HCT116 (cell line): ENCODE data around the gene XK. TPM values are rescaled to one million over a fixed set of nuclear protein-coding genes. Genes with fewer than 3 reads are reported as not detected.

ENCODE experiments used
- ATAC-seq: fragments of 200-7000 bp; cut with Tn5 transposase; 2 replicates; pipeline ENCODE4 v1.9.1; 2020; ENCODE audit warnings: mild to moderate bottlenecking, moderate library complexity
- BruUV-seq: library from RNA; stranded (reverse); fragments of 400-500 nt; replicated peaks from 2 replicates; lab custom pipeline; 2021; lab: Mats Ljungman, UMichigan
- CTCF ChIA-PET: fragments of 300-600 bp; sonication (Branson Sonifier 250); formaldehyde crosslinking; loops from one replicate; lab custom pipeline; 2021; ENCODE audit warnings: antibody characterized with exemption; lab: Charles Lee
- POLR2A ChIA-PET: fragments of 300-600, 350-600 bp; sonication (Branson Sonifier 250); formaldehyde crosslinking; loops from one replicate; lab custom pipeline; 2021; ENCODE audit warnings: antibody characterized with exemption; lab: Charles Lee
- RAD21 ChIA-PET, 2 experiments: fragments of 300-600 bp; sonication (Branson Sonifier 250); formaldehyde crosslinking; loops; one replicate each; lab custom pipeline; 2023; ENCODE audit warnings: low total read pairs in 2 of 2; ENCODE audit not compliant: uncharacterized antibody in 2 of 2, unreplicated experiment in 2 of 2, low non-redundant PET in 1 of 2; lab: Charles Lee
- DNase-seq: peaks from one replicate; pipeline ENCODE4 v3.0.0-alpha.2; 2010; ENCODE audit warnings: low read depth, low spot score
- H2AFZ ChIP-seq: fragments of 200-600 bp; shearing (Covaris generic), sonication (generic); 2 replicates; pipeline ENCODE4 v1.6.1; 2017; ENCODE audit warnings: low read depth, mixed run types, mixed read lengths, antibody characterized with exemption, low read length; ENCODE audit not compliant: poor library complexity, severe bottlenecking
- H3K27ac ChIP-seq: 2 replicates; pipeline ENCODE4 v1.5.1; 2012; ENCODE audit warnings: low read depth, low read length
- H3K27me3 ChIP-seq: fragments of 200-600 bp; sonication (generic); 2 replicates; pipeline ENCODE4 v1.6.1; 2016; ENCODE audit warnings: mixed run types, low read length, mixed read lengths; ENCODE audit not compliant: insufficient read depth
- H3K36me3 ChIP-seq, 2 experiments: fragments of 200-500 bp in 1 of 2; fragments of 200-600 bp in 1 of 2; sonication (Bioruptor generic) in 1 of 2; sonication (generic) in 1 of 2; 2 replicates each; pipeline versions ENCODE4 v1.5.1 to v1.6.1; 2014 to 2016; ENCODE audit warnings: low read length in 2 of 2, inconsistent platforms in 1 of 2, mixed read lengths in 1 of 2, mixed run types in 1 of 2; ENCODE audit not compliant: insufficient read depth in 2 of 2, control insufficient read depth in 1 of 2
- H3K4me1 ChIP-seq, 2 experiments: fragments of 200-600 bp in 1 of 2; sonication (generic) in 1 of 2; 2 replicates each; pipeline versions ENCODE4 v1.5.1 to v1.6.1; 2012 to 2017; ENCODE audit warnings: low read length in 2 of 2, inconsistent platforms in 1 of 2, mild to moderate bottlenecking in 1 of 2, mixed read lengths in 1 of 2, mixed run types in 1 of 2, moderate library complexity in 1 of 2; ENCODE audit not compliant: insufficient read depth in 2 of 2, control insufficient read depth in 1 of 2
- H3K4me2 ChIP-seq: fragments of 200-600 bp; sonication (generic); 2 replicates; pipeline ENCODE4 v1.6.1; 2017; ENCODE audit warnings: mixed run types, low read length, mixed read lengths
- H3K4me3 ChIP-seq, 2 experiments: fragments of 200-600 bp in 1 of 2; sonication (generic) in 1 of 2; replicated peaks in 1 of 2; 2 replicates each; pipeline ENCODE4 v1.5.1; 2011 to 2016; ENCODE audit warnings: low read length in 2 of 2, control low read depth in 1 of 2, low read depth in 1 of 2, mild to moderate bottlenecking in 1 of 2, mixed read lengths in 1 of 2, mixed run types in 1 of 2
- H3K79me2 ChIP-seq: fragments of 200-600 bp; sonication (generic); 2 replicates; pipeline ENCODE4 v1.6.1; 2017; ENCODE audit warnings: mild to moderate bottlenecking, mixed run types, low read length, moderate library complexity, mixed read lengths; ENCODE audit not compliant: insufficient read depth
- H3K9ac ChIP-seq: fragments of 200-600 bp; sonication (generic); 2 replicates; pipeline ENCODE4 v1.6.1; 2016; ENCODE audit warnings: low read length, mixed read lengths
- H3K9me2 ChIP-seq: fragments of 200-600 bp; sonication (generic), shearing (Covaris generic); 2 replicates; pipeline ENCODE4 v1.6.1; 2017; ENCODE audit warnings: mixed run types, mild to moderate bottlenecking, moderate library complexity; ENCODE audit not compliant: insufficient read depth
- H3K9me3 ChIP-seq, 2 experiments: fragments of 200-500 bp in 1 of 2; fragments of 200-600 bp in 1 of 2; sonication (Bioruptor generic) in 1 of 2; sonication (generic) in 1 of 2; 2 replicates each; pipeline ENCODE4 v1.6.1; 2014 to 2017; ENCODE audit warnings: low read length in 2 of 2, mixed read lengths in 2 of 2, inconsistent platforms in 1 of 2, low read depth in 1 of 2, mild to moderate bottlenecking in 1 of 2, mixed run types in 1 of 2, moderate library complexity in 1 of 2; ENCODE audit not compliant: control insufficient read depth in 1 of 2, insufficient read depth in 1 of 2
- H4K20me1 ChIP-seq: fragments of 200-600 bp; sonication (generic), shearing (Covaris generic); 2 replicates; pipeline ENCODE4 v1.6.1; 2017; ENCODE audit warnings: mixed run types, mild to moderate bottlenecking, moderate library complexity; ENCODE audit not compliant: insufficient read depth
- CEBPB ChIP-seq: IDR thresholded peaks from 2 replicates; pipeline ENCODE4 v1.6.1; 2012; ENCODE audit warnings: low read depth
- EGR1 ChIP-seq: IDR thresholded peaks from 2 replicates; pipeline ENCODE4 v1.6.1; 2012; ENCODE audit warnings: low read depth
- ELF1 ChIP-seq: IDR thresholded peaks from 2 replicates; pipeline ENCODE4 v1.6.1; 2012; ENCODE audit warnings: low read depth, borderline replicate concordance
- EZH2 ChIP-seq: fragments of 200-600 bp; sonication (generic); IDR thresholded peaks from 2 replicates; pipeline ENCODE4 v1.6.1; 2017; ENCODE audit warnings: antibody characterized with exemption, mixed run types
- FOSL1 ChIP-seq: IDR thresholded peaks from 2 replicates; pipeline ENCODE4 v1.6.1; 2012; ENCODE audit warnings: low read depth
- JUND ChIP-seq: IDR thresholded peaks from 2 replicates; pipeline ENCODE4 v1.6.1; 2012
- POLR2A ChIP-seq: IDR thresholded peaks from 2 replicates; pipeline ENCODE4 v1.7.0; 2011; ENCODE audit warnings: borderline replicate concordance; ENCODE audit not compliant: insufficient read depth, insufficient read length; ENCODE audit errors: extremely low read depth
- POLR2AphosphoS5 ChIP-seq: IDR thresholded peaks from 2 replicates; pipeline ENCODE4 v1.6.1; 2011; ENCODE audit warnings: mild to moderate bottlenecking, low read depth, low read length, moderate library complexity
- RAD21 ChIP-seq: IDR thresholded peaks from 2 replicates; pipeline ENCODE4 v1.6.1; 2012; ENCODE audit warnings: low read depth, mild to moderate bottlenecking
- SIN3A ChIP-seq: IDR thresholded peaks from 2 replicates; pipeline ENCODE4 v1.6.1; 2012; ENCODE audit warnings: low read depth
- YY1 ChIP-seq: IDR thresholded peaks from 2 replicates; pipeline ENCODE4 v1.6.1; 2011; ENCODE audit warnings: low read length, low read depth, moderate library complexity, mild to moderate bottlenecking; ENCODE audit not compliant: insufficient replicate concordance; ENCODE audit errors: extremely low read depth
- ZFX ChIP-seq: fragments of 450-650 bp; IDR thresholded peaks from 2 replicates; pipeline ENCODE4 v1.6.1; 2017
- ZNF274 ChIP-seq: fragments of 200-500 bp; sonication (Bioruptor generic); IDR thresholded peaks from 2 replicates; pipeline ENCODE4 v1.6.1; 2014; ENCODE audit warnings: mild to moderate bottlenecking, low read depth, low read length, inconsistent platforms
- intact Hi-C: fragments of 100-400 bp; cut with micrococcal nuclease; formaldehyde crosslinking; loops from 2 replicates; pipeline ENCODE4 v1.10.0; 2022
- total RNA-seq: library from RNA; stranded (reverse); gene quantifications from one replicate; pipeline ENCODE4 v1.2.1, GENCODE V29; 2021; ENCODE audit not compliant: unreplicated experiment
- TF ChIP-seq, protein P1 (sequence below), 3 experiments: fragments of 200-600 bp in 1 of 3; sonication (generic) in 1 of 3; IDR thresholded peaks in 2 of 3; conservative IDR thresholded peaks in 1 of 3; 2 replicates each; pipeline ENCODE4 v1.5.1; 2012 to 2017; ENCODE audit warnings: low read depth in 2 of 3, low read length in 2 of 3, antibody characterized with exemption in 1 of 3, borderline replicate concordance in 1 of 3, control low read depth in 1 of 3, mild to moderate bottlenecking in 1 of 3, mixed read lengths in 1 of 3, mixed run types in 1 of 3, moderate library complexity in 1 of 3; ENCODE audit not compliant: insufficient read depth in 1 of 3
- TF ChIP-seq, protein P2 (sequence below): IDR thresholded peaks from 2 replicates; pipeline ENCODE4 v1.6.1; 2012

XK gene
- total RNA-seq, 1 experiment from 2014 or later: 2.6 TPM

- Histone ChIP-seq H3K9me2 (no peaks in the 10 kb centered on the region), H2AFZ (no peak overlapping the region), H3K9me3 (no peaks in the 10 kb centered on the region), H3K79me2 (no peaks in the 10 kb centered on the region), H3K4me1 (no peaks in the 10 kb centered on the region), H3K4me2 (no peak overlapping the region), H3K27ac (no peak overlapping the region), H3K9ac (no peak overlapping the region), H3K27me3 (no peaks in the 10 kb centered on the region), H3K36me3 (no peaks in the 10 kb centered on the region), H4K20me1 (no peaks in the 10 kb centered on the region), H3K4me3 (no peak overlapping the region)
- POLR2A ChIA-PET: interaction anchor here (0.7 kb wide), 1 partner anchor 189 kb away, joined by 3 read pairs; no protein-coding TSS in a partner anchor
- intact Hi-C loops: no loop called here
- CTCF ChIA-PET: no interaction called here
- RAD21 ChIA-PET: no interaction called here
- ATAC-seq (no peak), DNase-seq (no peak)
- no TSS peak for BruUV-seq
- TF ChIP-seq RAD21 (no peak), SIN3A (no peak), POLR2A (no peak), ZNF274 (no peak), ELF1 (no peak)
- TF ChIP-seq, protein P1, sequence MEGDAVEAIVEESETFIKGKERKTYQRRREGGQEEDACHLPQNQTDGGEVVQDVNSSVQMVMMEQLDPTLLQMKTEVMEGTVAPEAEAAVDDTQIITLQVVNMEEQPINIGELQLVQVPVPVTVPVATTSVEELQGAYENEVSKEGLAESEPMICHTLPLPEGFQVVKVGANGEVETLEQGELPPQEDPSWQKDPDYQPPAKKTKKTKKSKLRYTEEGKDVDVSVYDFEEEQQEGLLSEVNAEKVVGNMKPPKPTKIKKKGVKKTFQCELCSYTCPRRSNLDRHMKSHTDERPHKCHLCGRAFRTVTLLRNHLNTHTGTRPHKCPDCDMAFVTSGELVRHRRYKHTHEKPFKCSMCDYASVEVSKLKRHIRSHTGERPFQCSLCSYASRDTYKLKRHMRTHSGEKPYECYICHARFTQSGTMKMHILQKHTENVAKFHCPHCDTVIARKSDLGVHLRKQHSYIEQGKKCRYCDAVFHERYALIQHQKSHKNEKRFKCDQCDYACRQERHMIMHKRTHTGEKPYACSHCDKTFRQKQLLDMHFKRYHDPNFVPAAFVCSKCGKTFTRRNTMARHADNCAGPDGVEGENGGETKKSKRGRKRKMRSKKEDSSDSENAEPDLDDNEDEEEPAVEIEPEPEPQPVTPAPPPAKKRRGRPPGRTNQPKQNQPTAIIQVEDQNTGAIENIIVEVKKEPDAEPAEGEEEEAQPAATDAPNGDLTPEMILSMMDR (IDR thresholded peaks at IDR 0.05 in 2 of 3, conservative IDR thresholded peaks at IDR 0.05 in 1 of 3; ENCODE audit: borderline replicate concordance in 1 of 3, insufficient read depth in 1 of 3, low read depth in 2 of 3, low read length in 2 of 3): no peak
- TF ChIP-seq, protein P2, sequence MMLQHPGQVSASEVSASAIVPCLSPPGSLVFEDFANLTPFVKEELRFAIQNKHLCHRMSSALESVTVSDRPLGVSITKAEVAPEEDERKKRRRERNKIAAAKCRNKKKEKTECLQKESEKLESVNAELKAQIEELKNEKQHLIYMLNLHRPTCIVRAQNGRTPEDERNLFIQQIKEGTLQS: no peak
These were observed 8.3 kb upstream of the XK start for GRCh38 chrX:37677243-37677642.

DNA sequence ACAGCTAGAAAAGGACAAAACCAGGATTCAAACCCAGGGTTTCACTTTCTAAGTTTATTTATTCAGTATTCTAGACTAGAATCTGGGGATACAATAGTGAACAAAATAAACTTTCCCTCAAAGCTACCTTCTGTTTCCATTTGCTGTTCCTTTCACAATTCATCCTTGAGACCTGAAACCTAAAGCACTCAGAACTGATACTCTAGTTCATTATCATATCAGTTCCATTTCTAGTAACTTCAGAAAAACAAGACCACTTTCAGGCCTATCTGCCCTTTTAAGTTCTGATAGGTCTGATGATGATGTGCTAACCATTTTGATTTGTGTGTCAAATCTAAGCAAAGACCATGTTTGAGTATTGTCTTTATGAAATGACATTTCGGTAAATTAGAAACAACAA lies 7.8 kb upstream of the XK start:
- H4K20me1 ChIP-seq: no peaks in the 10 kb centered on the region
- no peaks in the 10 kb centered on the region for H3K9me3 ChIP-seq
- H3K27ac ChIP-seq: no peak overlapping the region
- no peaks in the 10 kb centered on the region for H3K27me3 ChIP-seq
- intact Hi-C loops: no loop called here
- H3K36me3 ChIP-seq: no peaks in the 10 kb centered on the region
- no peak overlapping the region for H3K9ac ChIP-seq
- ATAC-seq: no peak
- no peak for DNase-seq
- ChIA-PET CTCF (no interaction called here), RAD21 (no interaction called here), POLR2A (interaction anchor here (0.7 kb wide), 1 partner anchor 189 kb away, joined by 3 read pairs; no protein-coding TSS in a partner anchor)
- no peaks in the 10 kb centered on the region for H3K4me1 ChIP-seq
- BruUV-seq: no TSS peak
- H3K9me2 ChIP-seq: no peaks in the 10 kb centered on the region
- H3K4me2 ChIP-seq: no peak overlapping the region
- H3K79me2 ChIP-seq: no peaks in the 10 kb centered on the region
- H2AFZ ChIP-seq: no peak overlapping the region
- H3K4me3 ChIP-seq: no peak overlapping the region
- TF ChIP-seq EZH2 (no peak), EGR1 (no peak), POLR2AphosphoS5 (no peak), JUND (no peak), YY1 (no peak), ELF1 (no peak), ZFX (no peak), RAD21 (no peak), CEBPB (no peak), FOSL1 (no peak)
- TF ChIP-seq, protein P1 (IDR thresholded peaks at IDR 0.05 in 2 of 3, conservative IDR thresholded peaks at IDR 0.05 in 1 of 3; ENCODE audit: borderline replicate concordance in 1 of 3, insufficient read depth in 1 of 3, low read depth in 2 of 3, low read length in 2 of 3): no peak
- TF ChIP-seq, protein P2: no peak
